CD4-positive, CD25-positive, alpha-beta regulatory T cell (primary cell): Measurements from ENCODE around the gene SH3RF1. TPM values are rescaled to one million over a fixed set of nuclear protein-coding genes. Genes with fewer than 3 reads are reported as not detected.
A peak's percentile ranks its signal among the peaks of the same experiment; 100 is the strongest.

Experiments used
- ATAC-seq, 2 donors: fragments of 150-1000 bp; cut with Tn5 transposase; one replicate each; pipeline ENCODE4 v1.10.0; 2021; ENCODE audit warnings: low read depth in 2 of 2, moderate number of reproducible peaks in 2 of 2, moderate library complexity in 1 of 2
- DNase-seq, 3 donors: peaks; one replicate each; pipeline versions ENCODE4 v3.0.0 to v3.0.0-alpha.2; 2012 to 2022; ENCODE audit warnings: mixed read lengths in 1 of 3
- H3K27ac ChIP-seq: one replicate; pipeline ENCODE4 v1.7.0; 2013; ENCODE audit warnings: mild to moderate bottlenecking, low read length; ENCODE audit not compliant: insufficient read depth, poor library complexity, severe bottlenecking
- H3K27me3 ChIP-seq: one replicate; pipeline ENCODE4 v1.7.0; 2013; ENCODE audit warnings: low read length; ENCODE audit not compliant: control insufficient read depth, insufficient read depth
- H3K36me3 ChIP-seq: one replicate; pipeline ENCODE4 v1.7.0; 2013; ENCODE audit warnings: mild to moderate bottlenecking, low read length, moderate library complexity; ENCODE audit not compliant: control insufficient read depth, insufficient read depth
- H3K4me1 ChIP-seq: 2 replicates; pipeline ENCODE4 v1.7.0; 2013; ENCODE audit warnings: mild to moderate bottlenecking, low read length; ENCODE audit not compliant: insufficient read depth, control insufficient read depth, poor library complexity, severe bottlenecking
- H3K4me3 ChIP-seq: one replicate; pipeline ENCODE4 v1.7.0; 2013; ENCODE audit warnings: low read depth, mild to moderate bottlenecking, low read length, moderate library complexity
- H3K9me3 ChIP-seq, 2 experiments: 1 replicate in 1 of 2; 2 replicates in 1 of 2; pipeline ENCODE4 v1.7.0; 2013; ENCODE audit warnings: low read length in 2 of 2, mild to moderate bottlenecking in 1 of 2, moderate library complexity in 1 of 2; ENCODE audit not compliant: control insufficient read depth in 2 of 2
- H3K27ac Mint-ChIP-seq, 3 donors: one replicate each; pipeline ENCODE4 v1.8.0; 2020 to 2022; ENCODE audit warnings: mild to moderate bottlenecking in 3 of 3, mixed read lengths in 3 of 3, moderate library complexity in 2 of 3
- H3K27me3 Mint-ChIP-seq: one replicate; pipeline ENCODE4 v1.8.0; 2022; ENCODE audit warnings: mild to moderate bottlenecking, mixed read lengths
- H3K36me3 Mint-ChIP-seq: one replicate; pipeline ENCODE4 v1.8.0; 2020; ENCODE audit warnings: mixed read lengths
- H3K4me1 Mint-ChIP-seq, 4 donors: one replicate each; pipeline ENCODE4 v1.8.0; 2020 to 2022; ENCODE audit warnings: mixed read lengths in 4 of 4, mild to moderate bottlenecking in 1 of 4
- H3K4me3 Mint-ChIP-seq, 4 donors: one replicate each; pipeline ENCODE4 v1.8.0; 2020 to 2022; ENCODE audit warnings: mild to moderate bottlenecking in 4 of 4, mixed read lengths in 4 of 4, moderate library complexity in 3 of 4
- H3K9me3 Mint-ChIP-seq, 7 donors: one replicate each; pipeline ENCODE4 v1.8.0; 2020 to 2022; ENCODE audit warnings: mixed read lengths in 7 of 7, mild to moderate bottlenecking in 3 of 7, moderate library complexity in 2 of 7
- polyA plus RNA-seq, 4 donors: library from polyadenylated mRNA; unstranded; fragments of 300-500 nt; fragmentation: Illumina TruSeq; gene quantifications; one replicate each; pipeline ENCODE4 v1.2.3, GENCODE V29; 2021
- total RNA-seq: library from RNA; stranded (reverse); gene quantifications from one replicate; pipeline ENCODE4 v1.2.3, GENCODE V29; 2022

SH3RF1 gene
- total RNA-seq, result 0.69 TPM
- polyA plus RNA-seq, result not detected

- no peak within 1 kb of the TSS for H3K4me3 ChIP-seq
- no peaks in the 10 kb centered on the region for H3K36me3 ChIP-seq
- peaks cover 28% of the 10 kb centered on the region for H3K27me3 ChIP-seq
- Mint-ChIP-seq H3K4me3 (peak within 1 kb of the TSS in 3 of 4 donors; percentile 34 to 68 (median 64)), H3K4me1 (peaks cover 0 to 13% (median 2%) of the 10 kb centered on the region in 4 donors), H3K36me3 (no peaks in the 10 kb centered on the region), H3K27me3 (peaks cover 63% of the 10 kb centered on the region), H3K27ac (no peak within 1 kb of the TSS), H3K9me3 (peaks cover 0 to 4% (median 0%) of the 10 kb centered on the region in 7 donors)
- ATAC-seq, result peak; percentile 19 to 41
- H3K27ac ChIP-seq, result no peak within 1 kb of the TSS
- no peaks in the 10 kb centered on the region for H3K9me3 ChIP-seq
- peaks cover 11% of the 10 kb centered on the region for H3K4me1 ChIP-seq
- DNase-seq, result peak in 1 of 3 donors; percentile 27
Observed at GRCh38 chr4:169270810-169271691, at the start of gene SH3RF1. Gene SH3RF1 (minus strand): TSS chr4:169270956. CDS start chr4:169269212, 1,744 bp downstream.

GRCh38 chr4:169315530-169316343, 45.0 kb upstream of the SH3RF1 start:
- Histone ChIP-seq H3K36me3 (no peaks in the 10 kb centered on the region), H3K9me3 (no peaks in the 10 kb centered on the region), H3K27me3 (no peaks in the 10 kb centered on the region), H3K4me3 (no peak overlapping the region), H3K27ac (no peak overlapping the region), H3K4me1 (no peaks in the 10 kb centered on the region)
- DNase-seq (no peak), ATAC-seq (no peak)
- Mint-ChIP-seq H3K27me3 (peaks cover 8% of the 10 kb centered on the region), H3K4me3 (no peak overlapping the region), H3K4me1 (no peaks in the 10 kb centered on the region), H3K27ac (no peak overlapping the region), H3K9me3 (peaks cover 0 to 3% (median 0%) of the 10 kb centered on the region in 7 donors), H3K36me3 (no peaks in the 10 kb centered on the region)

GRCh38 chr4:169314906-169315305, 44.1 kb upstream of the SH3RF1 start:
- Histone ChIP-seq H3K4me3 (no peak overlapping the region), H3K27me3 (no peaks in the 10 kb centered on the region), H3K9me3 (no peaks in the 10 kb centered on the region), H3K4me1 (no peaks in the 10 kb centered on the region), H3K27ac (no peak overlapping the region), H3K36me3 (no peaks in the 10 kb centered on the region)
- Mint-ChIP-seq H3K27me3 (peaks cover 8% of the 10 kb centered on the region), H3K9me3 (peaks cover 0 to 3% (median 0%) of the 10 kb centered on the region in 7 donors), H3K4me3 (no peak overlapping the region), H3K4me1 (no peaks in the 10 kb centered on the region), H3K36me3 (no peaks in the 10 kb centered on the region), H3K27ac (no peak overlapping the region)
- DNase-seq (no peak), ATAC-seq (no peak)

GRCh38 chr4:169313732-169314131, 43.0 kb upstream of the SH3RF1 start:
- H3K27me3 ChIP-seq, result no peaks in the 10 kb centered on the region
- no peaks in the 10 kb centered on the region for H3K36me3 Mint-ChIP-seq
- no peaks in the 10 kb centered on the region for H3K4me1 Mint-ChIP-seq
- H3K36me3 ChIP-seq, result no peaks in the 10 kb centered on the region
- H3K27me3 Mint-ChIP-seq, result peaks cover 8% of the 10 kb centered on the region
- H3K27ac ChIP-seq, result no peak overlapping the region
- ATAC-seq (no peak), DNase-seq (no peak)
- no peaks in the 10 kb centered on the region for H3K4me1 ChIP-seq
- H3K4me3 ChIP-seq, result no peak overlapping the region
- H3K9me3 ChIP-seq, result no peaks in the 10 kb centered on the region
- H3K9me3 Mint-ChIP-seq, result peaks cover 0 to 2% (median 0%) of the 10 kb centered on the region in 7 donors
- H3K27ac Mint-ChIP-seq, result no peak overlapping the region
- H3K4me3 Mint-ChIP-seq, result no peak overlapping the region

- Histone ChIP-seq H3K4me3 (no peak overlapping the region), H3K4me1 (no peaks in the 10 kb centered on the region), H3K9me3 (no peaks in the 10 kb centered on the region), H3K27me3 (no peaks in the 10 kb centered on the region), H3K27ac (no peak overlapping the region), H3K36me3 (no peaks in the 10 kb centered on the region)
- ATAC-seq (no peak), DNase-seq (no peak)
- Mint-ChIP-seq H3K9me3 (peaks cover 0 to 2% (median 0%) of the 10 kb centered on the region in 7 donors), H3K27ac (no peak overlapping the region), H3K36me3 (no peaks in the 10 kb centered on the region), H3K4me3 (no peak overlapping the region), H3K4me1 (no peaks in the 10 kb centered on the region), H3K27me3 (peaks cover 8% of the 10 kb centered on the region)
Observed at GRCh38 chr4:169312690-169313422, 42.1 kb upstream of the SH3RF1 start.

GRCh38 chr4:169311643-169312365, 41.0 kb upstream of the SH3RF1 start:
- DNase-seq, result peak in 1 of 3 donors; percentile 28
- no peak overlapping the region for H3K27ac ChIP-seq
- no peak overlapping the region for H3K4me3 ChIP-seq
- ATAC-seq, result no peak
- peaks cover 0 to 2% (median 0%) of the 10 kb centered on the region in 7 donors for H3K9me3 Mint-ChIP-seq
- H3K36me3 ChIP-seq, result no peaks in the 10 kb centered on the region
- H3K4me1 ChIP-seq, result no peaks in the 10 kb centered on the region
- peaks cover 8% of the 10 kb centered on the region for H3K27me3 Mint-ChIP-seq
- H3K27me3 ChIP-seq, result no peaks in the 10 kb centered on the region
- no peaks in the 10 kb centered on the region for H3K9me3 ChIP-seq
- no peaks in the 10 kb centered on the region for H3K36me3 Mint-ChIP-seq
- no peaks in the 10 kb centered on the region for H3K4me1 Mint-ChIP-seq
- no peak overlapping the region for H3K4me3 Mint-ChIP-seq
- no peak overlapping the region for H3K27ac Mint-ChIP-seq
